ENCODE results near the gene ACTL6B. TPM values are rescaled to one million over a fixed set of nuclear protein-coding genes. Genes with fewer than 3 reads are reported as not detected.
"Not testable (repeated sequence)": the region's sequence is repeated elsewhere in the genome, so short reads cannot be mapped to it uniquely, and the experiment has no call there.

ACTL6B gene
- not detected for total RNA-seq

GRCh38 chr7:100655908-100656674 lies at the start of gene ACTL6B:
ACTL6B (minus strand) TSS chr7:100656448; CDS start chr7:100656354, 94 bp downstream.
- TF ChIP-seq, protein P1, sequence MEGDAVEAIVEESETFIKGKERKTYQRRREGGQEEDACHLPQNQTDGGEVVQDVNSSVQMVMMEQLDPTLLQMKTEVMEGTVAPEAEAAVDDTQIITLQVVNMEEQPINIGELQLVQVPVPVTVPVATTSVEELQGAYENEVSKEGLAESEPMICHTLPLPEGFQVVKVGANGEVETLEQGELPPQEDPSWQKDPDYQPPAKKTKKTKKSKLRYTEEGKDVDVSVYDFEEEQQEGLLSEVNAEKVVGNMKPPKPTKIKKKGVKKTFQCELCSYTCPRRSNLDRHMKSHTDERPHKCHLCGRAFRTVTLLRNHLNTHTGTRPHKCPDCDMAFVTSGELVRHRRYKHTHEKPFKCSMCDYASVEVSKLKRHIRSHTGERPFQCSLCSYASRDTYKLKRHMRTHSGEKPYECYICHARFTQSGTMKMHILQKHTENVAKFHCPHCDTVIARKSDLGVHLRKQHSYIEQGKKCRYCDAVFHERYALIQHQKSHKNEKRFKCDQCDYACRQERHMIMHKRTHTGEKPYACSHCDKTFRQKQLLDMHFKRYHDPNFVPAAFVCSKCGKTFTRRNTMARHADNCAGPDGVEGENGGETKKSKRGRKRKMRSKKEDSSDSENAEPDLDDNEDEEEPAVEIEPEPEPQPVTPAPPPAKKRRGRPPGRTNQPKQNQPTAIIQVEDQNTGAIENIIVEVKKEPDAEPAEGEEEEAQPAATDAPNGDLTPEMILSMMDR (IDR thresholded peaks at IDR 0.05): no peak
- POLR2A ChIA-PET: interaction anchor here (1.3 kb wide), 1 partner anchor 9 kb away, joined by 4 read pairs; no protein-coding TSS in a partner anchor
- Mint-ChIP-seq H3K4me1 (ENCODE audit: low read depth) (peaks cover 4% of the 10 kb centered on the region), H3K4me3 (no peak within 1 kb of the TSS), H3K9me3 (no peaks in the 10 kb centered on the region), H3K27ac (no peak within 1 kb of the TSS), H3K36me3 (ENCODE audit: low read depth) (no peaks in the 10 kb centered on the region), H3K27me3 (peaks cover 26% of the 10 kb centered on the region)
- intact Hi-C loops (cut with micrococcal nuclease): no loop called here
- CTCF ChIA-PET: interaction anchor here (0.9 kb wide), 1 partner anchor 37 kb away, joined by 3 read pairs; no protein-coding TSS in a partner anchor
- peak; percentile 66 for DNase-seq
- peak; percentile 87 for ATAC-seq

- Mint-ChIP-seq H3K4me1 (ENCODE audit: low read depth) (peaks cover 6% of the 10 kb centered on the region), H3K36me3 (ENCODE audit: low read depth) (peaks cover 9% of the 10 kb centered on the region), H3K27ac (peak overlapping the region; percentile 93), H3K4me3 (peak overlapping the region; percentile 97), H3K27me3 (no peaks in the 10 kb centered on the region), H3K9me3 (no peaks in the 10 kb centered on the region)
- DNase-seq (peak; percentile 89), ATAC-seq (peak; percentile 66)
- ChIA-PET POLR2A (interaction anchor here (0.7 to 1.9 kb wide), 15 partner anchors 9 to 276 kb away, joined by 3 to 22 read pairs (median 5); partner anchors contain the start of genes EPO, FBXO24, GIGYF1 and LRCH4), CTCF (interaction anchor here (0.6 to 9.9 kb wide), 53 partner anchors 9 to 577 kb away, joined by 3 to 162 read pairs (median 5); partner anchors contain the start of genes EPO, FBXO24, GIGYF1 and GNB2)
- TF ChIP-seq, protein P1 (IDR thresholded peaks at IDR 0.05): peak; percentile 99
- intact Hi-C loops (cut with micrococcal nuclease): no loop called here
Observed at GRCh38 chr7:100705320-100705752, 49.1 kb upstream of the ACTL6B start.

DNA sequence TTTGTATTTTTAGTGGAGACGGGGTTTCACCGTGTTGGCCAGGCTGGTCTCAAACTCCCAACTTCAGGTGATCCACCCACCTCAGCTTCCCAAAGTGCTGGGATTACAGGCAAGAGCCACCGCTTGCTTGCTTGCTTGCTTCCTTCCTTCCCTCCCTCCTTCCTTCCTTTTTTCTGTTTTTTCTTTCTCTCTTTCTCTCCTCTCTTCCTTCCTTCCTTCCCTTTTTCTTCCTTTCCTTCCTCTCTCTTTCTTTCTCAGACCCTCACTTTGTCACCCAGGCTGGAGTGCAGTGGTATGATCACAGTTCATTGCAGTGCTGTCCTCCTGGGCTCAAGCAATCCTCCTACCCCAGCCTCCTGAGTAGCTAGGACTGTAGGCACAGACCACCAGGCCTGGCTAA lies 44.8 kb upstream of the ACTL6B start:
- H3K4me3 Mint-ChIP-seq; intact Hi-C loops (cut with micrococcal nuclease): not testable (repeated sequence)

DNA sequence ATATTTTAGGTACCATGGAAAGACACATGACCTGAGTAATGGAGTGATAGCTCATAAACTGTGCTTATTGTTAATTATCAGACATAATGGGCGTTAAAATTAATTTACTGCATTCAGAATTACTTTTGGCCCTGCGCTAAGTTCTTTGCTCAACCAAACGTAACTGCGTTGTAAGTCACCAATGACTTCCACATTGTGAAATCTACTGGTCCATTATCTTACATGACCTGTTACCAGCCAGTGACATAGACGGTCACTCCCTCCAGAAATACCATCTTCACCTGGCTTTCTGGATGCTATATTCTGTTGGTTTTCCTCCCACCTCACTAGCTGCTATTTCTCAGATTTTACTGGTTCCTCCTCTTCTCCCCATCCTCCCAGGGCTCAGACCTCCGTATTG lies 42.8 kb upstream of the ACTL6B start:
- no peak for DNase-seq
- Mint-ChIP-seq H3K9me3 (no peaks in the 10 kb centered on the region), H3K27me3 (peaks cover 1% of the 10 kb centered on the region), H3K4me3 (no peak overlapping the region), H3K36me3 (ENCODE audit: low read depth) (no peaks in the 10 kb centered on the region), H3K4me1 (ENCODE audit: low read depth) (peaks cover 12% of the 10 kb centered on the region), H3K27ac (no peak overlapping the region)
- no peak for ATAC-seq
- ChIA-PET CTCF (interaction anchor here (1.1 kb wide), 1 partner anchor 154 kb away, joined by 5 read pairs; the partner anchor contains the start of gene SLC12A9), POLR2A (interaction anchor here (0.9 to 1.0 kb wide), 2 partner anchors 17 to 388 kb away, joined by 3 to 5 read pairs; no protein-coding TSS in a partner anchor)
- TF ChIP-seq, protein P1 (IDR thresholded peaks at IDR 0.05): no peak
- intact Hi-C loops (cut with micrococcal nuclease): loop anchor here (10.0 kb wide), 1 partner anchor 224 kb away; the partner anchor contains the start of gene TSC22D4

More for the DNA sequence above, 44.8 kb upstream of the ACTL6B start:
- H3K27ac Mint-ChIP-seq; DNase-seq; H3K27me3 Mint-ChIP-seq; H3K9me3 Mint-ChIP-seq; H3K4me1 Mint-ChIP-seq (ENCODE audit: low read depth); H3K36me3 Mint-ChIP-seq (ENCODE audit: low read depth); ATAC-seq; POLR2A ChIA-PET: not testable (repeated sequence)
- CTCF ChIA-PET: interaction anchor here (0.9 to 9.9 kb wide), 2 partner anchors 9 to 67 kb away, joined by 4 to 162 read pairs; partner anchors contain the start of gene GIGYF1

DNA sequence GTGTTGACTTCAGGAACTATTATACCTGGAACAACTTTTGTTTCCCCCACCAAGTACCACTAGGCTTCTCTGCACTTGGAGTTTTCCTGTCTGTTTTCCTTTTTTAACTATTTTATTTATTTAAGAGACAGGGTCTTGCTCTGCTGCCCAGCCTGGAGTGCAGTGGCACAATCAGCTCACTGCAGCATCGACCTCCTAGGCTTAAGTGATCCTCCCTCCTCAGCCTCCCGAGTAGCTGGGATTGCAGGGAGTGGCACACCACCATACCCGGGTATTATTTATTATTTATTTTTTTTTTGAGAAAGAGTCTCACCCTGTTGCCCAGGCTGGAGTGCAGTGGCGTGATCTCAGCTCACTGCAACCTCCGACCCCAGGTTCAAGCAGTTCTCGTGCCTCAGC lies 39.9 kb upstream of the ACTL6B start:
- TF ChIP-seq, protein P1 (IDR thresholded peaks at IDR 0.05): no peak
- Mint-ChIP-seq H3K4me1 (ENCODE audit: low read depth) (peaks cover 30% of the 10 kb centered on the region), H3K27ac (peak overlapping the region; percentile 73), H3K36me3 (ENCODE audit: low read depth) (peaks cover 11% of the 10 kb centered on the region), H3K27me3 (peaks cover 1% of the 10 kb centered on the region), H3K9me3 (no peaks in the 10 kb centered on the region), H3K4me3 (peak overlapping the region; percentile 62)
- ChIA-PET POLR2A (interaction anchor here (2.2 to 3.0 kb wide), 2 partner anchors 9 to 156 kb away, joined by 4 to 19 read pairs; partner anchors contain the start of genes POP7 and SLC12A9), CTCF (interaction anchor here (0.7 to 10.1 kb wide), 3 partner anchors 9 to 105 kb away, joined by 3 to 162 read pairs (median 4); partner anchors contain the start of gene POP7)
- no peak for DNase-seq
- intact Hi-C loops (cut with micrococcal nuclease): loop anchor here (10.0 kb wide), 1 partner anchor 221 kb away; the partner anchor contains the start of gene TSC22D4
- no peak for ATAC-seq

Measured in activated CD8-positive, alpha-beta T cell treated with anti-CD3 and anti-CD28 coated beads for 36 hours (primary cell).